NCI-H526 (cell line): ENCODE measurements around the gene ILRUN.
A peak's percentile ranks its signal among the peaks of the same experiment; 100 is the strongest.
"Not testable (repeated sequence)": the region's sequence is repeated elsewhere in the genome, so short reads cannot be mapped to it uniquely, and the experiment has no call there.

Source experiments
- DNase-seq, 2 experiments: peaks; one replicate each; lab custom pipeline; 2025; lab: John Stamatoyannopoulos, UW

ILRUN gene

DNA sequence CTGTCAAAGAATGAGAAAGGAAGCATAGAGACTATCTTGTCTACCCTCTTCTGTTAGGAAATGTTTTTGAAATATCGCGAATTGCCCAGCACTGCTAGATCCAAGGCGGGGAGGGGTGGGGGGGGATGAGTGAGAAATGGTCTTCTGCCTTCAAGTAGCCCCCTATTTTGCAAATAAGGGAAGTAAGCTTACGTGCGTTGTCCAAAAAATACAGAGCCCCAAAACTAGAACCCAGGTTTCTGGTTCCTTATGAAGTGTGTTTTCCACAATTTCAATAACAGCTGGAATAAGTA lies 923 bp upstream of the ILRUN start:
- no peak for DNase-seq

DNA sequence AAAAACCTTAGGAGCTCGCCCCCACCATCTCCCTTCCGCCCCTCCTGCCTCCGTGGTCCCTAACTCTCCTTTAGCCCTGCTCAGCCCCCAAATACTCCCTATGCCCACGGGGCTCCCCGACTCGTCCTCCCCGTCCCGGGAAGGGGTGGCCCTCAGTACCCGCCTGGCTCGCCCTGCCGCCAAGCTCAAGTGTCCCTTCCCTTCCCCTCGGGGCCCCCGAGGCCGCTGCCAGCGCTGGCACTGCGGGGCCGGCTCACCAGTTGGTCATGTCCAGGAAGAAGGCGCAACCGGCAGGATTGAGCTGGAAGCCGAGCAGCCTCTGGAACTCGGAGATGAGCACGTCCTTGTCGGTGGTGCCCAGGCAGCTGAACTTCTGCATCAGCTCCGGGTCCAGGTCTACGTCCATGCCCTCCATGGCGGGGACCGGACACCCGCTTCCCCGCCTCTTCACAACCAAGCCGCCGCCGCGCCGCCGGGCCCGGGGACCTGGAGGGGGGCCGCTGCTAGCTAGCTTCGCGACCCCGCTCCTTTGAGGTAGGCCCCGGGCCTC lies 303 bp downstream of the ILRUN start:
- peak in 1 of 2 experiments; percentile 62 for DNase-seq

DNA sequence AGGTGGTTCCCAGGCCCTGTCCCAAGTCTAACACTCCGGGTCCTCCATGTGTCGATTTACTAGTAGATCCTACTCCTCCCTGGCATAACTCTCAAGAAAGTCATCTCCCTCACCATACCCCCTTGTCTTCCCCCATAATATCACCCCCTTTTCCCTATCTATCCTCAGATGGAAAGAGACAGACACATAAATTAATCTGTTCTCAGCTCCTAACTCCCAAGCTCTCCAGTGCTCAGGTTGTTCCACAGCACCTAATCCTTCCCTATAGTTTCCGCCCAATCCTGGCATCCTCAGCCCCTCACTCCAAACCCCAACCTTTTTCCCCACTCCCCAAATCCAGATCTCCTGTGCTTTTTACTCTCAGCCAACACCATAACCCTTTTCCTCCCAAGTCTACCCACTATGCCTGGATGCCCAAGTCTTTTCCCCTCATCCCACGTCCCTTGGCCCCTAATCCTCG lies 808 bp downstream of the ILRUN start:
- DNase-seq, result peak in 1 of 2 experiments; percentile 15

GRCh38 chr6:34692280-34692679 lies 4.3 kb downstream of the ILRUN start:
- DNase-seq, result no peak

DNA sequence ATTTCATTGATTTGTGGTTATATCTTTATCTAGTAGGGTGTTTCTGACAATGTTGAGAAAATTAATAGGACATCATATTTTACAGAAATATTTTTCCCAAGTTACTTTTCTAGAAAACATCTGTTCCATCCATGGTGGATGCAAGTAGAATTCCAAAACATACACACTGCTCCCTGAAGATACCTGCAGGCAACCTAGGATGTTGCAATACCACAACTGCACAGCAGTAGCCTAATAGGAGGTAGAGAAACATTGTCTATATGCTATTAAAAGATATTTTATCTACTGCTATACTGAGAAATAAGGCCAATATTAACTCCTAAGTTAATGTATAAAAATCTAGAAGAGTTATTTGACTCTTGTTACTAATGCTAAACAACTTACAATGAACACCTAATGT lies 6.8 kb downstream of the ILRUN start:
- peak in 1 of 2 experiments; percentile 17 for DNase-seq

DNA sequence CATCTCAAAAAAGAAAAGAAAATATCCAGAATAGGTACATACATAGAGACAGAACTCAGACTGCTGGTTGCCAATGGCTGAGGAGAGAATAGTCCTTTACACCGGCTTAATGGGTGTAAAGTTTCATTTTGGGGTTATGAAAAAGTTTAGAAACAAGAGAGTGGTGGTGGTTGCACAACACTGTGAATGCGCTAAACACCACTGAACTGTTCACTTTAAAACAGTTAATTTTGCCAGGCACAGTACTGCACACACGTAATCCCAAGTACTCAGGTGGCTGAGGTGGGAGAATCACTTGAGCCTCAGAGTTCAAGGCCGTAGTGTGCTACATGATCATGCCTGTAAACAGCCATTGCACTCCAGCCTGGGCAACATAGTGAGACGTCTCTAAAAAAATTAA lies 7.6 kb downstream of the ILRUN start:
- DNase-seq, result no peak

GRCh38 chr6:34684919-34685318 lies 11.6 kb downstream of the ILRUN start:
- DNase-seq, result no peak

DNA sequence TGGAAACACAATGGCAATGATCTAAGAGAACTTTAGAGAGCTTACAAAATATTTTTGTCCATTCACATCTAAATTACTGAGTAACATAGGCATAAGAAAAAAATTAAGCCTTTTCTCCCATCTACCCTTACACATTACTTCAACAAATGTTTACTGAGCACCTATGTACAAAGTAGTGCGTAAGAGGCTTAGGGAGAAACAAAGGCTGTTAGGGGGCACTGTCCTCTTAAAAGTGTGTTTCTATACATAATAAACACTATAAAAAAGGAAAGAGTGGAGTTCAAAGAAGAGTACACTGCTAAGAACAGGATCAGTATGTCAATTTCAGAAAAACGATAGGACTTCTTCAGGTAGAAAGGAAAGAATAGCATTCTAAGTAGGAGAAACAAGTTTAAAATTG lies 12.2 kb downstream of the ILRUN start:
- DNase-seq, result no peak

DNA sequence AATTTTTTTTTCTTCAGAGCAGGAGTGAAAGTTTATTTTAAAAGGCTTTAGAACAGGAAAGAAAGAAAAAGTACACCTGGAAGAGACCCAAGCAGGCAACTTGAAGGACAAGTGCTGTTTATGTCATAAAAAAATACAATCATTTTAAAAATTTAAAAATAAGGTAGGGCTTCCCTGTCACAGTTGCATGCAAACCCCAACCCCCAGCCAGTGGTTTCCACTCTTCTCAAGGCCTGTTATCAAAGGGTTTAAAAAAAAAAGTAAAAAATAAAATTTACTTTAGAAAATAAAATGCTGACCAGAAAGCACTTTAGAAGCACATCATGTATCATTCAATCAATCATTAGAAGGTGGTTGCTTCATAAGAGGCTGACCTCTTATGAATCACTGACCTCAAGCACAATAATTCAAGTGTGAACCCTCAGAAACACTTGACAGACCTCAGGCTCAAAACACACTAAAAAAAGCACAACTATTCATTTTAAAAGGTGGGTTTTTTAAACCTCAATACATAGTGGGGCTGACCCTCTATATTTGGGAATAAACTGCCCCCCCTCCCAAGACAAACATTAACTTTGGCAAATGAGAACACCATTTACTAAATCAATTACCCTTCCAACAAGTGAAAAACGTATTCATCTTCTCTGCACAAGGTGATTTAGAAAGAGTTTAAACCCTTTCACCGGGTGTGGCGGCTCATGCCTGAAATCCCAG lies 15.6 kb downstream of the ILRUN start:
- no peak for DNase-seq

GRCh38 chr6:34680313-34680712 lies 16.3 kb downstream of the ILRUN start:
- not testable (repeated sequence) for DNase-seq

GRCh38 chr6:34679552-34680253 lies 16.9 kb downstream of the ILRUN start:
- no peak for DNase-seq

DNA sequence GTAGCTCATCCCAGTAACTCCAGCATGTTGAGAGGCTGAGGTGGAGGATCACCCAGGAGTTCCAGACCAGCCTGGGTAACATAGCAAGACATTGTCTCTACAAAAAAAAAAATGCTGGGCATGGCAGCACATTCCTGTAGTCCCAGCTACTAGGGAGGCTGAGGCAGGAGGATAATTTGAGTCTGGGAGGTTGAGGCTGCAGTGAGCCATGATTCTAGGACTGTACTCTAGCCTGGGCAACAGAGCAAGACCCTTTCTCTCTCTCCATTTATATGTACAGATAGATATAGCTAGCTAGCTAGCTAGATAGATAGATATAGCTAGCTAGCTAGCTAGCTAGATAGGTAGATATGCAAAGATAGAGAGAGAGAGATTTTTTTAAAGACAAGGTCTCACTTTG lies 20.4 kb downstream of the ILRUN start:
- no peak for DNase-seq

GRCh38 chr6:34674930-34675329 lies 21.6 kb downstream of the ILRUN start:
- DNase-seq, result peak in 1 of 2 experiments; percentile 21

- no peak for DNase-seq
Measured at GRCh38 chr6:34674268-34674639, 22.3 kb downstream of the ILRUN start.

DNA sequence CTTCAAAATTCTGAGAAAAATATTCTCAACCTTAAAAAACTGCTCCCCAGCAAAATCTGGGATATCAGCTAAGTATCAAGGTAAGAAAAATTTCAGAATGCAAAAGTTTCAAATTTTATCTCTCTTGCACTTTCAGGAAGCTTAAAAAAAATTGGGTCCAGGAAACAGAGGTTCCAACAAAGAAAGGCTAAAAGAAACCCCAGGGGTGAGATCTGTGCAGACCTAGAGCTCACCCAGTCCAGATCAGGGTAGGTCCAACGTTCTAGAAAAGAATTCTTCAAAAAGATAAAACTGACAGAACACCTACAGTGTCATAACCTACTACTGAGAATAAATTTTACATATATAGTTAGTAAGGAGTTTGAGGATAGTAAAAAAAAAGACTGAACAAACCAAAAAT lies 23.5 kb downstream of the ILRUN start:
- DNase-seq, result no peak

- DNase-seq, result no peak
Measured at GRCh38 chr6:34672657-34673043, 23.9 kb downstream of the ILRUN start.

DNA sequence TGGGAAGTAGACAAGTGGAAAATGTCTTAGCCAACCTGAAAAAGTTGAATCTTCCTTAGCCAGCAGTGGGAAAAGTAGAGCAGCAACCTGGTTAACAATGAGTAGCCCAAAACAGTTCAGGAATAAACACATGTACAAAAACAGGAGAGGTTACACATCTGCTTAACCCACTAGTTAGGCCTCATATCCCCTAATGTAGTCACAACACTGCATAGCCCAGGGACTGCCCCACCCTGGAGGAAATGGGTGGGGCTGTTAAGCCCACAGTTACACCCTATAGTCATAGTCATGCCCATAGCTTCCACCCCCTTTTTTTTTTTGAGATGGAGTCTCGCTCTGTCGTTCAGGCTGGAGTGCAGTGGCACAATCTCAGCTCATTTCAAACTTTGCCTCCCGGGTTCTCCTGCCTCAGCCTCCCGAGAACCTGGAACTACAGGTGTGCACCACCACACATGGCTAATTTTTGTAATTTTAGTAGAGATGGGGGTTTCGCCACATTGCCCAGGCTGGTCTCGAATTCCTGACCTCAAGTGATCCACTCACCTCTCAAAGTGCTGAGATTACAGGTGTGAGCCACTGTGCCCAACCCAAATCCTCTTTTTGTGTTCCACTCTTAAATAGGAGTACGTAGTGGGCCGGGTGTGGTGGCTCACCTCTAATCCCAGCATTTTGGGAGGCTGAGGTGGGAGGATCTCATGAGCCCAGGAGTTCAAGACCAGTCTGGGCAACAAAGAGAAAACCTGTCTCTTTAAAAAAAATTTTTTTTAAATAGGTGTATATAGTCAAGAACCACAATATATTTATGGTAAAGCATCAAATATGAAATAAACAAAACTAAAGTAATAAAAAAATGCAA lies 24.5 kb downstream of the ILRUN start:
- no peak for DNase-seq

DNA sequence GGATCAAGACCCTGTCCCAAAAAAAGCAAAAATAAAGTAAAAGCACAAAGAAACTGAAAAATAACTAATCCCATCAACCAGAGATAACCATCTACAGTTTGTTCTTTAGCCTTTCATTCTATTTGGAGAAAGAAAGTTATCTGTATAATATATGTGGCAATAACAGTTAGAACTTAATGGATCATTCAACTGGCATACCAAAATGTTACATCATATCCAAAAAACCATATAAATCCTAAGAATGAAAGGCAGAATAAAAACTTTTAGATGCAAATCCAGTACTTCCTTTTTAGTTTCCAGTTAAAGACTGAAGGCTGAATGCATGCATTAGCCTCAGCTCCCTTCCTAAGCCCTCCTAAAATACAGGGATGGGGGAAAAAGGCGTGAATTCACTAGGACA lies 25.2 kb downstream of the ILRUN start:
- no peak for DNase-seq

DNA sequence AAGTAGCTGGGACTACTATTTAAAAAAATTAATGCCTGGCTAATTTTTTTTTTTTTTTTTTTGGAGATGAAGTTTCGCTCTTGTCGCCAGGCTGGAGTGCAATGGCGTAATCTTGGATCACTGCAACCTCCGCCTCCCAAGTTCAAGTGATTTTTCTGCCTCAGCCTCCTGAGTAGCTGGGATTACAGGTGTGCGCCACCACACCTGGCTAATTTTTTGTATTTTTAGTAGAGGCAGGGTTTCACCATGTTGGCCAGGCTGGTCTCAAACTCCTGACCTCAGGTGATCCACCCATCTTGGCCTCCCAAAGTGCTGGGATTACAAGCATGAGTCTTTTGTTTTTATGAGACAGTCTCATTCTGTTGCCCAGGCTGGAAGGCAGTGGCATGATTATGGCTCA lies 27.8 kb downstream of the ILRUN start:
- DNase-seq, result not testable (repeated sequence)

GRCh38 chr6:34667481-34668238 lies 28.9 kb downstream of the ILRUN start:
- DNase-seq, result no peak

- DNase-seq, result no peak
Measured at GRCh38 chr6:34665019-34665418, 31.5 kb downstream of the ILRUN start.
